Measurements from ENCODE around the gene PCSK4.
"Not testable (repeated sequence)": the region's sequence is repeated elsewhere in the genome, so short reads cannot be mapped to it uniquely, and the experiment has no call there.

Gene PCSK4

DNA sequence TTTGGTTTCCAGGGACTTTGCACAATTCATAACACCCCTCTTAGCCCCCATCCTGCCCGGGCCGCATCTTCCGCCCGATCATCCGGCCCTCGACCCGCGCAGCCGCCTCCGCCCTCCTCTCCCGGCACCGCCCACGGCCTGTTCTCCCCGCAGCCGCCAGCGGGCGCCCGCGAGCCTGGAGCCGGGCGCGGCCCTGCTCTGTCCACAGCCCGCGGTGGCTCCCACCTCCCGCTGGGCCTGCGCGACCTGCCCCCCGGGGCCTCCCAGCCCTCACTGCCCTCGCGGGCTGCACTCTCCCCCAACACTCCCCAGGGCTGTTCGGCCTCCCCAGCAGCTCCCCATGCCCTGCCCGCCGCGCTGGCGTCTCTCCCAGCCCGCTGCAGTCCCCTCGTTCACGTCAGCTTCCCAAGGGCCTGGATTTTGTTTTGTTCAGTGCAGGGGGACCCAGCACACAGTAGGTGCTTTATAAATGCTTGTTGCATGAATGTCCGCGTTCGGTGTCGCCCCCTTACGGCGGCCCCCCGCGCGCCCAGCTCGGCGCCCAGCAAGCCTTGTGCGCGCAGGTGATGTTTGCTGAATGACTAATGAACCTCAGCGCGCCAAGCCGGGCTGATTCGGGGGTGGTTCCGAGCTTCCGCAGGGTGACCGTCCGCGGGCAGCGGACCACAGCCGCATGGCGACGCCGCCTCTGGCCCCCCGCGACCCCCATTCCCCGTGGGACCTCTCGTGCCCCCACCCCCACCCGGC, 44.8 kb downstream of the PCSK4 start:
- Histone ChIP-seq H3K27me3 (ENCODE audit: control insufficient read depth, insufficient read depth, low read length) (peaks cover 8% of the 10 kb centered on the region), H2AFZ (peak overlapping the region; percentile 79), H3K36me3 (ENCODE audit: control insufficient read depth, insufficient read depth, low read length) (no peaks in the 10 kb centered on the region), H3K4me1 (peaks cover 6% of the 10 kb centered on the region), H3K4me3 (ENCODE audit: low read depth, low read length) (peak overlapping the region; percentile 41), H3K9me3 (ENCODE audit: control insufficient read depth, low read length) (no peaks in the 10 kb centered on the region), H3K4me2 (ENCODE audit: low read length) (peak overlapping the region; percentile 62), H3K9ac (no peak overlapping the region), H3K79me2 (no peaks in the 10 kb centered on the region), H3K27ac (no peak overlapping the region)
- TF ChIP-seq, protein P1, sequence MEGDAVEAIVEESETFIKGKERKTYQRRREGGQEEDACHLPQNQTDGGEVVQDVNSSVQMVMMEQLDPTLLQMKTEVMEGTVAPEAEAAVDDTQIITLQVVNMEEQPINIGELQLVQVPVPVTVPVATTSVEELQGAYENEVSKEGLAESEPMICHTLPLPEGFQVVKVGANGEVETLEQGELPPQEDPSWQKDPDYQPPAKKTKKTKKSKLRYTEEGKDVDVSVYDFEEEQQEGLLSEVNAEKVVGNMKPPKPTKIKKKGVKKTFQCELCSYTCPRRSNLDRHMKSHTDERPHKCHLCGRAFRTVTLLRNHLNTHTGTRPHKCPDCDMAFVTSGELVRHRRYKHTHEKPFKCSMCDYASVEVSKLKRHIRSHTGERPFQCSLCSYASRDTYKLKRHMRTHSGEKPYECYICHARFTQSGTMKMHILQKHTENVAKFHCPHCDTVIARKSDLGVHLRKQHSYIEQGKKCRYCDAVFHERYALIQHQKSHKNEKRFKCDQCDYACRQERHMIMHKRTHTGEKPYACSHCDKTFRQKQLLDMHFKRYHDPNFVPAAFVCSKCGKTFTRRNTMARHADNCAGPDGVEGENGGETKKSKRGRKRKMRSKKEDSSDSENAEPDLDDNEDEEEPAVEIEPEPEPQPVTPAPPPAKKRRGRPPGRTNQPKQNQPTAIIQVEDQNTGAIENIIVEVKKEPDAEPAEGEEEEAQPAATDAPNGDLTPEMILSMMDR (IDR thresholded peaks at IDR 0.05), result peak; percentile 94

DNA sequence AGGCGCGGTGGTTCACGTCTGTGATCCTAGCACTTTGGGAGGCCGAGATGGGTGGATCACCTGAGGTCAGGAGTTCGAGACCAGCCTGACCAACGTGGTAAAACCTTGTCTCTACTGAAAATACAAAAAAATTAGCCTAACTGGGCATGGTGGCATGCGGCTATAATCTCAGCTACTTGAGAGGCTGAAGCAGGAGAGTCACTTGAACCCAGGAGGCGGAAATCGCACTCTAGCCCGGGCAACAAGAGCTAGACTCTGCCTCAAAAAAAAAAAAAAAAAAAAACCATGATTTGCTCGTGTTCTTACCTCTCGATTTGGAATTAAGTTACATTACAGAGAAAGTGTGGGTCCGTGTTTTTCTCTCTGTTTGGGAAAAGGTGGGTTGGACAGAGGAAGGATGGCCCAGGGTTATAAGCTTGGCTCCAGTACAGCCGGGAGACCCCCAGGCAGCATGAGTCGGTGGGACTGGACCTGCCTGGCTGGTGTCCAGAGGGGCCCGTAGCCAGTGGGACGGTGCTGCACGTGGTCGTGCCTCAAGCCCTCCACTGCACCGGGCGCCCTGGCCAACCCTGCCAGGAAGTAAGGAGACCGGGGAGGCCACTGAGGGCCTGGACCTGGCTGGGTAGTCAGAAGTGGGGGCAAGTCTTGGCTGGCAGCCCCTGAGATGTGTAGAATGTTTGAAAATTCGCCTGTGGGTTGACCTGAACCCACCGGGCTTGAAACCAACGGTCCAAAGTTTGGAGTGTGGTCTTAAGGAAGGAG, 48.3 kb downstream of the PCSK4 start:
- TF ChIP-seq, protein P1 (IDR thresholded peaks at IDR 0.05), result no peak
- no peak overlapping the region for H3K9ac ChIP-seq
- no peak overlapping the region for H2AFZ ChIP-seq
- H3K27ac ChIP-seq, result no peak overlapping the region
- peaks cover 11% of the 10 kb centered on the region for H3K4me1 ChIP-seq
- H3K4me2 ChIP-seq (ENCODE audit: low read length), result no peak overlapping the region
- peaks cover 3% of the 10 kb centered on the region for H3K79me2 ChIP-seq
- no peak overlapping the region for H3K4me3 ChIP-seq (ENCODE audit: low read depth, low read length)
- peaks cover 2% of the 10 kb centered on the region for H3K27me3 ChIP-seq (ENCODE audit: control insufficient read depth, insufficient read depth, low read length)
- H3K36me3 ChIP-seq (ENCODE audit: control insufficient read depth, insufficient read depth, low read length), result no peaks in the 10 kb centered on the region
- H3K9me3 ChIP-seq (ENCODE audit: control insufficient read depth, low read length), result no peaks in the 10 kb centered on the region

DNA sequence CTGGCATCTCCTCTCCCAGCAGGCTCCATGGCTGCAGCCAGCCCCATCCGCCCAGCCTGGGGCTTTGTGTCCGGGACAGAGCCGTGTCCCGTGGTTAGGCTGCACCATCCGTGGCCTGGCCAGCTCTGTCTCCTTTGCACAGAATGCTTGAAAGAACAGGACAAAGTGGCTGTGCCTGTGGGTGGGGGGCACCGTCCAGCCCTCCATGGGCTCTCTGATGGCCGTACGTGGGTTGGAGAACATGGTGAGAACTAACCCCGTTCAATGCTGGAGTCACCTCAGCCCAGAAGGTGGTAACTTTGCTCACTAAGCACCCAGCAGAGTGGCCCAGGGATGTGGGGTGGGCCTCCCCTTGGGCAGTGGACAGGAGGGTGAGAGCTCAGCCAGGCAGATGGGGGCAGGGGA, 49.1 kb downstream of the PCSK4 start:
- H2AFZ ChIP-seq, result no peak overlapping the region
- peaks cover 3% of the 10 kb centered on the region for H3K79me2 ChIP-seq
- no peaks in the 10 kb centered on the region for H3K36me3 ChIP-seq (ENCODE audit: control insufficient read depth, insufficient read depth, low read length)
- H3K27ac ChIP-seq, result no peak overlapping the region
- no peaks in the 10 kb centered on the region for H3K9me3 ChIP-seq (ENCODE audit: control insufficient read depth, low read length)
- H3K9ac ChIP-seq, result no peak overlapping the region
- no peaks in the 10 kb centered on the region for H3K27me3 ChIP-seq (ENCODE audit: control insufficient read depth, insufficient read depth, low read length)
- no peak overlapping the region for H3K4me2 ChIP-seq (ENCODE audit: low read length)
- H3K4me1 ChIP-seq, result peaks cover 11% of the 10 kb centered on the region
- no peak overlapping the region for H3K4me3 ChIP-seq (ENCODE audit: low read depth, low read length)
- TF ChIP-seq, protein P1 (IDR thresholded peaks at IDR 0.05), result no peak

DNA sequence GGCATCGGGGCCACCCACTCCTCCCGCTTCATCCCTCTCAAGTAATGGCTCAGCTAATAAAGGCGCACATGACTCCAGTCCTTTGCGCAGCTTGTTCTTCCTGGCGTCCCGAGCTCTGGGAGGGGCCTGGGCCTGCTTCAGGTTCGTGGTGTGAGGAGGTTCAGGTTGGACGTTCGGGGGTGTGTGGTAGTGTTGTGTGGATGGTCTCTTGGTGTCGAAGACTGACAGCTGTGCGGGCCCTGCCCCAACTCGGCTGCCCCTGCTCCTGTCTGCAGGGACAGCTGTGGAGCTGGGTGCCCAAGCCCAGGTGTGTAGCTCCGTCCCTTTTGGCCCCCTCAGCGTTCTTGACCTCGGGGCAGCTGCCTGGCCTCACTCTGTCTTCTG, 49.7 kb downstream of the PCSK4 start:
- H3K9ac ChIP-seq, result no peak overlapping the region
- H3K4me3 ChIP-seq (ENCODE audit: low read depth, low read length), result no peak overlapping the region

DNA sequence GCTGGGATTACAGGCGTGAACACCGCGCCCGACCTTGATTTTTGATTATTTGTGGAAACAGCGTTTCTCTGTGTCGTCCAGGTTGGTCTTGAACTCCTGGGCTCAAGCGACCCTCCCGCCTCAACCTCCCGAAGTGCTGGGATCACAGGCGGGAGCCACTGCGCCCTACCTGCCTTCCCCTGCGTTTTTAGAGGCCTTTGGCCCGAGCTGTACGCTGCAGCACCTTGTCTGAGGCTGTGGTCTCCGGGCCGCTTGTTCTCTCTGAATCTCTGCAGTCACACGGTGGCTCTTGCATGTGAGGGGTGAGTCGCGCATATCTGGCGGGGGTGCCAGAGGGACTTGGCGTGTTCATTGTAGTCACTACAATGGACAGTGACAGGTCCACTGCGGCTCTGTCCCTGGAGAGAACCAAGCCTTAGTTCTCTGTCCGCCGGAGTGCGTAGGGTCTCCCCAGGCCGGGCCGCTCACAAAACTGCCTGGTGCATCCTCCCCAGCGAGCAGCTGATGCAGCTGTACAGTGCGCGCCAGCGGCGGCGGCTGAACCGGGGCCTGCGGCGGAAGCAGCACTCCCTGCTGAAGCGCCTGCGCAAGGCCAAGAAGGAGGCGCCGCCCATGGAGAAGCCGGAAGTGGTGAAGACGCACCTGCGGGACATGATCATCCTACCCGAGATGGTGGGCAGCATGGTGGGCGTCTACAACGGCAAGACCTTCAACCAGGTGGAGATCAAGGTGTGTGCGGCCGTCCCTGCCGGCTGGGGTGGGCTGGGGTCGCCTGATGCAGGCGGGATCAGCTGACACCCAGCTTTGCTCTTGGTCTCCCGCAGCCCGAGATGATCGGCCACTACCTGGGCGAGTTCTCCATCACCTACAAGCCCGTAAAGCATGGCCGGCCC, 50.4 kb downstream of the PCSK4 start:
- H3K27ac ChIP-seq; H3K27me3 ChIP-seq (ENCODE audit: control insufficient read depth, insufficient read depth, low read length); H3K9ac ChIP-seq; H3K36me3 ChIP-seq (ENCODE audit: control insufficient read depth, insufficient read depth, low read length); H3K4me1 ChIP-seq; H2AFZ ChIP-seq; H3K9me3 ChIP-seq (ENCODE audit: control insufficient read depth, low read length); H3K79me2 ChIP-seq: not testable (repeated sequence)
- peak overlapping the region; percentile 83 for H3K4me3 ChIP-seq (ENCODE audit: low read depth, low read length)
- peak overlapping the region; percentile 94 for H3K4me2 ChIP-seq (ENCODE audit: low read length)

More for the DNA sequence above, 49.7 kb downstream of the PCSK4 start:
- H3K36me3 ChIP-seq (ENCODE audit: control insufficient read depth, insufficient read depth, low read length), result no peaks in the 10 kb centered on the region
- TF ChIP-seq, protein P1 (IDR thresholded peaks at IDR 0.05), result no peak
- no peak overlapping the region for H3K27ac ChIP-seq
- peaks cover 3% of the 10 kb centered on the region for H3K79me2 ChIP-seq
- no peak overlapping the region for H2AFZ ChIP-seq
- no peaks in the 10 kb centered on the region for H3K9me3 ChIP-seq (ENCODE audit: control insufficient read depth, low read length)
- H3K4me2 ChIP-seq (ENCODE audit: low read length), result no peak overlapping the region
- H3K4me1 ChIP-seq, result peaks cover 11% of the 10 kb centered on the region
- H3K27me3 ChIP-seq (ENCODE audit: control insufficient read depth, insufficient read depth, low read length), result no peaks in the 10 kb centered on the region
